Germinal center (tissue), 1 donor: ENCODE measurements around the gene PDSS2.
"Not testable (repeated sequence)": the region's sequence is repeated elsewhere in the genome, so short reads cannot be mapped to it uniquely, and the experiment has no call there.

Source experiments
- DNase-seq: peaks from one replicate; pipeline ENCODE4 v3.0.0; 2012; ENCODE audit warnings: mixed read lengths, low spot score

The PDSS2 gene

DNA sequence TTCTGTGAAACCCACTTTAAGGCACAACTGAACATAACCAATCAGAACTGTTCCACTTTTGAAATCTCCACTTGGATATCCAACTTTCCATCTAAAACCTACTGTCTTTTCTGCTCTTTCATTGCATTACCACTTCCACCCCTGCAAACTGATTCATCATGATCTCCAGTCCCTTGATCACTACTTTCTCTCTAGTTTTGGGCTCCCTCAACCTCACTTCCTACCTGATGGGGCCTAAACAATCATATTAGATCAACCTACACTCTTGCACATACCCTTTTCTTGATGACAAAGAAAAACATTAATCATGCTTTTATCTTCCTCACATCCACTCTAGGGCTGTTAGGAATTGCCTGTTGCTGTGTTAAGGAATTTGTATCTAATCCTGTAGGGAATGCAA, 137.6 kb downstream of the PDSS2 start:
- DNase-seq: no peak

GRCh38 chr6:107319906-107320530, 139.3 kb downstream of the PDSS2 start:
- no peak for DNase-seq

GRCh38 chr6:107318100-107318736, 141.1 kb downstream of the PDSS2 start:
- peak; percentile 33 for DNase-seq

DNA sequence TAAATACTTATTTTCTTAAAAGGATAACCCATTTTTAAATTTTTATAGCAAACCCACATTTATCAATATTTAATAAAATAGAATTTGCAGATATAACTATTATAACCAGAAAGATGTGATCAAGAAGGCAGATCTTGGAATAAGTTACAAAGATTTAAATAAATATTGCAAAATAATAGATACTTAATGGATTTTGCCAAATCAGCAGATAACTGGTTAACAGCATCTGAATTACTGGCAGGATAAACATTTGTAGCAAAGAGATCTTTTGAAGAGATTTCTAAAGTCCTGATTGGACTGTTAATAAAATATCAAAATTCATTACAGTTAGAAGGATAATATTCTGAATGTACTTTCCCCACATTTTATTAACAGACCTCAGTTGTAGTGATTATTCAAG, 144.2 kb downstream of the PDSS2 start:
- no peak for DNase-seq

DNA sequence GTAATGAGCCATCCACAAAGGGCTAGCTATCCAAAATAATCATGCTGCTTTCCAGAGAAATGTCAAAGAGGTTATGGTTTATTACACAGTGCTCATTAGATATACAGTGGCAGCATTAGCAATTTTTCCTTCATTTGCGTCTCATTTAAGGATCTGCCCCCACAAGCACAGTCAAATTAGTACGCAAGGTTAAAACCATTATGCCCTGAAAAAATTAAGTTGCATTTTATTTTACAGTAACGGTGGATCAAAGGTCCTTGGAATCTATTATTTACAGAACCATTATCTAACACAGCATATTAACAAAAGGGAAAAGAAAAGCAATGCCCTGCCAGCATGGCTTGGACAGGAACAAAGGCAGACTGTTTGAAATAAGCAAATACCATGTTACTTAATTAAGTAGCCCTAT, 144.8 kb downstream of the PDSS2 start:
- DNase-seq: no peak

DNA sequence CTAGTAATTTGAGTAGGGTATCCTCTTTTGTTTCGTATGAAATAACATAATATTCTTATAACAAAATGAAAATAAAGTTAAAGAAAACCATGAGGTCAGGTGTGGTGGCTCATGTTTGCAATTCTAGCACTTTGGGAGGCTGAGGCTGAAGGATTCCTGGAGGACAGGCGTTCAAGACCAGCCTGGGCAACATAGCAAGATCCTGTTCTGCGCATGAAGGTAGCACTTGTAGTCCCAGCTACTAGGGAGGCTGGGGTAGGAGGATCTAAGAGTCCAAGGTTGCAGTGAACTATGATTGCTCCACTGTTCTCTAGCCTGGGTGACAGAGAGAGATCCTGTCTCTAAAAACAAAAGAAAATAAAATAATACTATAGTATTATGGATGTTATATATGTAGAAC, 145.6 kb downstream of the PDSS2 start:
- DNase-seq: no peak

DNA sequence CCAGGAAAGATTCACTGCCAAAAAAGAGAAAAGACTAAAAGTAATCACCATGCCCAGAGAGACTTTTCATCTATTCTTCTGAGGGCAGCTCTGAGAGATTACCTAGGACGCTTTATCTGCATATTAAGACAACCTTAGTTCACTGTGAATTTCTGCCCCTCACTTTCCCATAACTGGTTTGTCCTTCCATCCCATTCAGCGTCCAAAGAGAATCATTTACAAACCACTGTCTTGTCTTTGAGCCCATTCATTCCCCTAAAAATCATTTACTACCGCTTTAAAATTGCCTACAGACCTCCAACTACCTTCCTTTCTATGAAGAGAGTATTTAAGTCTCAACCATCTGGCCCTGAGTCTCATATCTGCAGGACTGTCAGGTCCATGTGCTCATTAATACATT, 149.0 kb downstream of the PDSS2 start:
- no peak for DNase-seq

DNA sequence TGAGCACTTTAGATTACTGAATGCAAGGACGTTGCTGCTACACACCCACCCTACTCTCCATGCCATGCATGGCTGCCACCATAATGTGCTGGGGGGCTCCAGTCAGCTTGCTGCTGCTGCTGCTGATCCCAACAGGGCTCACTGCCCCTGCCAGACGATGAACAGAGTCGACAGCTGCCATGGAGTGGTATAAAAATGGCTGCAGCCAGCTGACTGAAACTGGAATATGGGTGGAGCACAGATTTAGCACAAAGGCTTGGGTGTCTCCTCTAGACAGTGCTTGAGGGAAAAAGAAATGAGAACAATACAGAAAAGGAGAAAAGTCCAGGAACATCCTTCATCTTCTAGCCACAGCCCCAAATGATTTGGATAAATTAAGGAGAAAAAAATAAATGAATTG, 150.7 kb downstream of the PDSS2 start:
- DNase-seq: no peak

DNA sequence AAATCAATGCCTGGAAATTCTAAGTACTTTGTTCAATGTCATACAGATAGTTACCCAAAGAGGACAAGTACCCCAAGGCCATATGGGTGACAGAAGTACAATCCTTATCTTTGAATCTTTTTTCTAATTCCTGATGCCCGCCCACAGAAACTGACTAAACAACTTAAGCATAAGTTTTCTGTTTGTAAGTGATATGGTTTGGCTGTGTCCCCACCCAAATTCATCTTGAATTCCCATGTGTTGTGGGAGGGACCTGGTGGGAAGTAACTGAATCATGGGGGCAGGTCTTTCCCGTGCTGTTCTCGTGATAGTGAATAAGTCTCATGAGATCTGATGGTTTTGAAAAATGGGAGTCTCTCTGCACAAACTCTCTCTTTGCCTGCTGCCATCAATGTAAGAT, 153.4 kb downstream of the PDSS2 start:
- DNase-seq: not testable (repeated sequence)

GRCh38 chr6:107305391-107305790, 154.0 kb downstream of the PDSS2 start:
- no peak for DNase-seq

GRCh38 chr6:107304421-107305025, 154.8 kb downstream of the PDSS2 start:
- no peak for DNase-seq

- DNase-seq: no peak
These were observed 166.0 kb downstream of the PDSS2 start for GRCh38 chr6:107293350-107293749.

DNA sequence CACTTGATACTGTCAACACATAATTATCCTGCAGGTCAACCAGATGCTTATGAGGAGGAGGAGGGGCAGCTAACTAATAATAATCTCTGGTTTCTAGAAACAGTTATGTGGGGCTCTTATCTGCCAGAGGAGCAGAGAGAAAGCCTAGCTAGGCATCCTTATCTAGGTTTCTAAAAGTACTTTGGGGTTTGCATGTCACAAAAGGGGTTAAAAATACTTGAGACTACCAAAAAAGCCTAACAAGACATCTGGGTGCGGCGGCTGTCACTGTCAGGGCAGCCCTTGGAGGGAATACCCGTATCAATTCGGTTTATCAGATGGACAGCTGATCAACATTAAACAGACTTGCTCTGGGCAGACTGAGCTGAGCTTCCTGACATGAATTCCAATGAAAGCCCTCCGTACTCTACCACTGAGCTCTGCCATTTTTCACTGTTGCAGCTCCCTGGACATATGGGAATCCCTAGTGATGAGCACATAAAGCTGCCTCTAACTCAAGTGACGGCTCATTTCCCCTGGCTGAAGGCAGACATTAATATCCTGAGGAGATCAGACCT, 166.6 kb downstream of the PDSS2 start:
- no peak for DNase-seq

GRCh38 chr6:107290491-107290890, 168.9 kb downstream of the PDSS2 start:
- DNase-seq: no peak

- DNase-seq: not testable (repeated sequence)
These were observed 170.1 kb downstream of the PDSS2 start for GRCh38 chr6:107289258-107289657.

- DNase-seq: not testable (repeated sequence)
These were observed 173.7 kb downstream of the PDSS2 start for GRCh38 chr6:107285683-107286082.

DNA sequence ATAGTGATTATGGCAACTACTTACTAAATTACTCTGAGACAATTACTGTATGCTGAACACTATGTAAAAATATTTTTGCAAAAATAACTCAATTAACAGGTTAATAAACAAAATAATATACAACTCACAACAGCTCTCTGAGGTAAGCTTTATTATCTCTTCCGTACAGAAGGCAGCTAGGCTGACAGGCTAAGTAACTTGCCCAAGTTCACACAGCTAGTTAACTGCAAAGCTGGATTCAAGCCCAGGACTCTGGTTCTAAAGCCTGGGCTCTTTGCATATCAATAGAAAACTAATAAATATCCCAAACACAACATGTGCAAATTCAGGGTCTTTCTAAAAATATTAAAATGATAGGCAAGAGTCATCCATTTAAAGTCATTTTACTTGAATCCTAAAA, 174.6 kb downstream of the PDSS2 start:
- no peak for DNase-seq

GRCh38 chr6:107280791-107281190, 178.6 kb downstream of the PDSS2 start:
- no peak for DNase-seq

- not testable (repeated sequence) for DNase-seq
These were observed 179.4 kb downstream of the PDSS2 start for GRCh38 chr6:107280001-107280400.

DNA sequence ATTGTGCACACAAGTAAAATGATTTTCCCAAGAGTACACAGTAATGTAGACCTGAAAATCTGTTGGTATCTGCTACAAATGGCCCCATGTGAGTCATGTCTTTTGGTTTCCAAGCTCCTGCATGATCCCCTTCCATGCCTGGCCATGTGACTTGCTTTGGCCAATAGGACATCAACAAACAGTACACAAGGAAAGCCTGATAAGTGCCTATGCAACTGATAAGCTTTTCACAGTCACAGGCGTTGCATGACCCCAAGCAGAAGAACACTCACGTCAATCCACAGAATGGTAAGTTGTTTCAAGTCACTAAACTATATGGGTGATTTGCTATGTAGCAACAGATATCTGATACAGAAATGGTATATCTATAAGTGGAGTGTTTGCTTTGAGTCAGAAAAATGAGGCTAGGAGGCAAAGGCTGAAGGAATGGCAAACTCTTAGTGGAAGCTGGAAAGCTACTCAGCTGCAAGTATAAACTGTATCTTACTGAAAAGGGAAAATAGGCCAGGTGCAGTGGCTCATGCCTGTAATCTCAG, 184.0 kb downstream of the PDSS2 start:
- DNase-seq: no peak

- DNase-seq: no peak
These were observed 185.1 kb downstream of the PDSS2 start for GRCh38 chr6:107274288-107274687.

- DNase-seq: no peak
These were observed 187.1 kb downstream of the PDSS2 start for GRCh38 chr6:107272246-107272645.

GRCh38 chr6:107271208-107271790, 188.1 kb downstream of the PDSS2 start:
- no peak for DNase-seq
